ENCODE data around the gene PTPRN2.
"Not testable (repeated sequence)": the region's sequence is repeated elsewhere in the genome, so short reads cannot be mapped to it uniquely, and the experiment has no call there.

PTPRN2 gene

GRCh38 chr7:157671358-157672255 lies 916.0 kb downstream of the PTPRN2 start:
- no peak for DNase-seq

GRCh38 chr7:157670490-157671357 lies 916.9 kb downstream of the PTPRN2 start:
- no peak for DNase-seq

- DNase-seq: no peak
These were observed 917.8 kb downstream of the PTPRN2 start for GRCh38 chr7:157669768-157670351.

DNA sequence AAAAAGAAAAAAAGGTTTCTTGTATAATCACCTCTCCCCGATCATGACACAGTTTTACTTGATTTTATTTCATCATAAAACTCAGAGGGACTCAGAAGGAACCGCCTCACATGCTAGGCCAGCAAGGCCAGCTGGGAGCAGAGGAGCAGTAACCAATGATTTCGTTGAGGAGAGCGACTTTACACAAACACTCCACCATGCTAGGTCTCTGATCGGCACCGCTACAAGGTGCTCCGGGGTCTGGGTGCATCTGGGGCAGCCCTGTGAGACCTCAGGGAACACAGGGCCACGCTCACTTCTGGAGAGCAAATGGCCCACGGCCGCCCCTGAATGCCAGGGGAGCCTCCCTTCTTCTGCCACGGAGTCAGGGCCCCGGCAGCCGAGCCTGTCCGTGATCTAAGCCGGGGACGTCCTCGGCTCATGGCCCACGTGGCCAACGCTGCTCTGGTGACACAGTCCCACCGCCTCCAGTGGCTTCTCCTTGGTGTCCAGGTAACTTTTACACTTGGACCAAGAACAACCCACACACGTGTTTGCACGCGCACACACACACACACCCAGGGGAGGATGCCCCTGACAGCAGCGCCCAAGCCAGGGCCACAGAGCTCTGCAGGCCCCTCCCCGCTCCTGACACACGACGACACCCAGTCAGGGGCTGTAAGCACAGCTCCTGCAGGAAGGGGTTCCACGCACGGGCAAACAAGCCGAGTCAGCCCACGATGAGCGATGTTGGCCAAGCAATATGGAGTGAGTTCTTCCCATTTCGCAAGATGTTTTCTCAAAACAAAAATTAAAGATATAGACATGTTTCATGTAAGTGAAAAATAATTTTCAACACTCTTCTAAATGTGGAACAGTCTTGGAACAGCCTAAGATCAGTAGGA lies 918.5 kb downstream of the PTPRN2 start:
- no peak for DNase-seq

DNA sequence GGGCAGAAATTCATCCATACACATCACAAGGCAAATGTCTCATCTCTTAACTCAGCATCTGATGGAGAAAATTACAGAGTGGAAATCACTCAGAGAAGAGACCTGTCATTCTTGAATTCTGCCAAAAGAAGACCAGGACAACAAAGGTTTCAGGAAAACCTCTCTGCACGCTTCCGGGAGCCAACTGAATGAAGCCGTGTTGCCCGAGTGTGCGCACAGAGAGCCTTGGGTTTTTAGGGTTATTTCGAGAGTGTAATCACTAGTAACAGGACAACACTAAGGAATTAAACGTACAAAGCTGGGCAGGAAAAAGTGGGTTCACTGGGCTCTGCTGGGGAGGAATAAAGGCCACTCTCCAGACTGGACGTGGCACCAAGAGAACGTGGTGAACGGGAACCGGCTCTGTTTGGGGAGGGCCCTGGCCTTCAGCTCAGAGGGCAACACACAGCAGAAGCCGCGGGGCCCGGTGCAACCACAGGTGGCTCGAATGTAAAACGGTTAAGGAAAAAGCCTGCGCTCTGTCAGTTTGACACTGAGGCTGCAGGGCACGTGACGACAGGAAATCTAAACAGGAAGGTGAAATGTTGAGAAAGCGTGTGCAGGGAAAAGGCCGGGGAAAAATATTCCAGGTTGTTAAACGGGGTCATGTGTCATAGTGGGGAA lies 919.3 kb downstream of the PTPRN2 start:
- DNase-seq: no peak

- no peak for DNase-seq
These were observed 919.9 kb downstream of the PTPRN2 start for GRCh38 chr7:157667731-157668130.

GRCh38 chr7:157667261-157667660 lies 920.4 kb downstream of the PTPRN2 start:
- no peak for DNase-seq

GRCh38 chr7:157666530-157667040 lies 921.0 kb downstream of the PTPRN2 start:
- no peak for DNase-seq

- DNase-seq: not testable (repeated sequence)
These were observed 922.0 kb downstream of the PTPRN2 start for GRCh38 chr7:157665634-157665988.

DNA sequence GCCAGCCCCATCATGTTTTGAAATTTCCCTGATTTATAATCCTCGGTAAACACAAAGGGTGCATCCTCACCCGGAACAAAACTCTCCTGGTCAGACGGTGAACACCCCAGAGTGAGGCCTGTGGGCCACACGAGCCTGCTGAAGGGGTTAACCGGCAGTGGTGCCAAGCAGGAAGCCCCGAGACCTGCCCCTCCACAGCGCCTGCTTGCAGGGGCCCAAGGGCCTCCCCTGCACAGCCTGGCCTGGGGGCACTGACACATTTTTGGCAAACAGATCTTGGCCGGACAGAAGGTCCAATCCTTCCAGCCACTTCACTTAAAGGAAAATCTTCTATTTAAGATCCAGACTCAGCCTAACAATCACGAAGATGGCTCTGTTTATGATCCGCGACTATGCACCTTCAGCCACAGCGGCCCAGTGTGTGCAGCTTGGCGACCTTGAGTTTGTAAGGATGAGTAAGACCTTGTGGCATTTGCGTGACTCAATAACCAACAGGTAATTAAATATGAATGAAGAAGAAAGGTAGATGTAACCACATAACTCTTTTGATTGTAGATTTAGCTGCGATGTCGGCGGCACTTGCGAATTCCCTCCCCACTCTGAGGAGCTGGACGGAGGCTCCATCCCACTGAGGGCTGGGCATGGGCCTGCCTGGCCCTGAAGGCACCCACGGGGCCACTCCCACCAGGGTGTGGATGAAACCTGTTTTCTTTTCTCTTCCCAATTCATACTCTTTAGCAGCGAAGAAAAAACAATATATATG lies 922.6 kb downstream of the PTPRN2 start:
- DNase-seq: no peak

- DNase-seq: no peak
These were observed 923.6 kb downstream of the PTPRN2 start for GRCh38 chr7:157664034-157664433.

GRCh38 chr7:157662981-157663716 lies 924.5 kb downstream of the PTPRN2 start:
- no peak for DNase-seq

DNA sequence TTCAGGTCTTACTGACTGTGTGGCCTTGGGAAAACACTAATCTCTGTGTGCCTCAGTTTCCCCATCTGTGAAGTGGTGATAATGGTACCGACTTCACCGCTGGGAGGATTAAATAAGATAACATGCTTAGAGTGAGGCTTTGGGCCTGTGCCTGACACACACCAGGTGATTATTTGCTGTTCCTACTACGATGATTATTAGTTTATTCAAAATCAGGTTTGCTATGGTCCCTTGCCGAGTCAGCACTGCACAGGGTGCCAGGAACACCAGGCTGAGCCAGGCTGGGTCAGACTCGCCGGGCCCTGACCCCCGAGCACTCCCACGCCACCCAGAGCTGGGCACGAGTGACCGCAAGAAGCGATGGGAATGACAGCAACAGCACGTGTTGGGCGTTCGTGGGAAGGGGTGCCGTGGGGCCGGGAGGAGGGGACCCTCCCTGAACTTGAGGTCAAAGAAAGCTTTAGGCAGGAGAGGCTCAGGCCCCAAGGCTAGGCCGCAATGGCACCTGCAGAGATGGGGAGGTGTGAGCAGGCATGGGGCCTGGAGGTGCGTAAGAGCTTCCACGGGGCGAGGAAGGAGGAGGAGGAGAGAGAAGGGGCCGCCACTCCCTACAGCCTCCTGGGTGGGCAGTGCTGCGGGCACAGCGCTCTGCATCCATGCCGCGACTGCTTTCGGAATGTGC lies 925.4 kb downstream of the PTPRN2 start:
- no peak for DNase-seq

DNA sequence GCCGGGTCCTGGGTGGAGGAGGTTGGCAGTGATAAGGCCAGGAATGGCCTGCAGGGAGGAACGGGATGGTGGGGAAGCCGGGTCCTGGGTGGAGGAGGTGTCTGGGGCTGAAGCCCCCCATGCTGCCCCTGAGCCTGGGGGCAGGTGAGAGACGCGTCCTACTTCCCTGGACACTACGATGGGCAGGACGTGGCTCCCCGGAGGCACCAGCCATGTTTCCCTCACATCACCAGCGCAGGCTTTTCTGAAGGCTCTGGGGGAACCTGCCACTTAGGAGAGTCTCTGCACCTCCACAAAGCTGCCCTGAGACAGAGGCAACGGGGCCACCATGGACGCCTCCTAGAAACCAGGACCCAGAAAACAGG lies 926.0 kb downstream of the PTPRN2 start:
- DNase-seq: no peak

GRCh38 chr7:157660971-157661610 lies 926.5 kb downstream of the PTPRN2 start:
- DNase-seq: no peak

GRCh38 chr7:157658851-157659412 lies 928.7 kb downstream of the PTPRN2 start:
- no peak for DNase-seq

GRCh38 chr7:157657741-157658740 lies 929.6 kb downstream of the PTPRN2 start:
- DNase-seq: no peak
